Erythroblast (primary cell): Measurements from ENCODE around the gene SORT1.

Experiments
- GATA1 ChIP-seq: IDR thresholded peaks from 2 replicates; pipeline ENCODE4 v1.6.1; 2011; ENCODE audit warnings: low read depth, mild to moderate bottlenecking, control low read depth, low read length, moderate library complexity
- POLR2A ChIP-seq: IDR thresholded peaks from 2 replicates; pipeline ENCODE4 v1.6.1; 2011; ENCODE audit warnings: mild to moderate bottlenecking, low read length

DNA sequence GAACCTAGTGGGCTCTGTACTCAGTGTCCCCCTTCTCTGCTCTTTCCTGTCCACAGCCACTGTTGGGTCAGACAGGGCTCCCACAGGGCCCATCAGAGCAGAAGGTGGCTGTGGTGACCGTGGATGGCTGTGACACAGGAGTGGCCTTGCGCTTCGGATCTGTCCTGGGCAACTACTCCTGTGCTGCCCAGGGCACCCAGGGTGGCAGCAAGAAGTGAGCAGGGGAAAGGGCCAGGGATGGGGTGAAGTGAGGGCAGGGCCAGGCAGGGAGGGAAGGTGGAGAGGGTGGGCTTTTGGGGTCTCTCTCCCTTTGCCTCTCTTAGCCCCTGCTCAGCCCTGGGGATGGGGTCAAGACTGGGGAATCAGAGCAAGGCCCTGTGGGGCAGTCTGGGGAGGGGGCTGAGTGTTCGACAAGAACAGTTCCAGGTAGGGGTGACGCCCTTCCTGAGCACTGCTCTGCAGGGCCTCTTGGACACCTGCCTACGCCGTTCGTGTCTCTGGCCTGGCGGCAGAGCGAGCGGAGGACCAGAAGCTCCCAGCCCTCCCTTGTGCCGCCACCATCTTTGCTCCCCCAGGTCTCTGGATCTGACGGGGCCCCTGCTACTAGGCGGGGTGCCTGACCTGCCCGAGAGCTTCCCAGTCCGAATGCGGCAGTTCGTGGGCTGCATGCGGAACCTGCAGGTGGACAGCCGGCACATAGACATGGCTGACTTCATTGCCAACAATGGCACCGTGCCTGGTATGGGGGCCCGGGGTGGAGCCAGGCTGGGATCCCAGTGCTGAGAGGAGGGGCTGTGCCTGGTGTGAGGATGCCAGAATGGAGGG lies 135.3 kb downstream of the SORT1 start:
- TF ChIP-seq POLR2A (no peak), GATA1 (no peak)
